ENCODE data around the gene NT5DC1.

Gene NT5DC1

GRCh38 chr6:116205281-116205680, 104.6 kb downstream of the NT5DC1 start:
- Histone ChIP-seq H3K9me3 (ENCODE audit: control insufficient read depth, insufficient read depth, low read length) (no peaks in the 10 kb centered on the region), H3K4me1 (ENCODE audit: control insufficient read depth, insufficient read depth, low read length) (no peaks in the 10 kb centered on the region), H3K9ac (ENCODE audit: low read depth, low read length) (no peak overlapping the region), H3K4me3 (ENCODE audit: low read depth, low read length) (no peak overlapping the region), H3K27me3 (ENCODE audit: control insufficient read depth, insufficient read depth, low read length) (no peaks in the 10 kb centered on the region), H3K36me3 (ENCODE audit: control insufficient read depth, insufficient read depth, low read length) (no peaks in the 10 kb centered on the region)

GRCh38 chr6:116206231-116206903, 105.7 kb downstream of the NT5DC1 start:
- no peaks in the 10 kb centered on the region for H3K27me3 ChIP-seq (ENCODE audit: control insufficient read depth, insufficient read depth, low read length)
- no peak overlapping the region for H3K4me3 ChIP-seq (ENCODE audit: low read depth, low read length)
- H3K9ac ChIP-seq (ENCODE audit: low read depth, low read length): no peak overlapping the region
- no peaks in the 10 kb centered on the region for H3K4me1 ChIP-seq (ENCODE audit: control insufficient read depth, insufficient read depth, low read length)
- H3K9me3 ChIP-seq (ENCODE audit: control insufficient read depth, insufficient read depth, low read length): no peaks in the 10 kb centered on the region
- H3K36me3 ChIP-seq (ENCODE audit: control insufficient read depth, insufficient read depth, low read length): no peaks in the 10 kb centered on the region

- H3K9me3 ChIP-seq (ENCODE audit: control insufficient read depth, insufficient read depth, low read length): no peaks in the 10 kb centered on the region
- H3K27me3 ChIP-seq (ENCODE audit: control insufficient read depth, insufficient read depth, low read length): no peaks in the 10 kb centered on the region
- no peak overlapping the region for H3K9ac ChIP-seq (ENCODE audit: low read depth, low read length)
- H3K4me3 ChIP-seq (ENCODE audit: low read depth, low read length): no peak overlapping the region
- no peaks in the 10 kb centered on the region for H3K4me1 ChIP-seq (ENCODE audit: control insufficient read depth, insufficient read depth, low read length)
- no peaks in the 10 kb centered on the region for H3K36me3 ChIP-seq (ENCODE audit: control insufficient read depth, insufficient read depth, low read length)
These were observed 107.6 kb downstream of the NT5DC1 start for GRCh38 chr6:116208056-116208785.

GRCh38 chr6:116210316-116210715, 109.7 kb downstream of the NT5DC1 start:
- no peaks in the 10 kb centered on the region for H3K36me3 ChIP-seq (ENCODE audit: control insufficient read depth, insufficient read depth, low read length)
- H3K27me3 ChIP-seq (ENCODE audit: control insufficient read depth, insufficient read depth, low read length): no peaks in the 10 kb centered on the region
- no peak overlapping the region for H3K4me3 ChIP-seq (ENCODE audit: low read depth, low read length)
- no peaks in the 10 kb centered on the region for H3K9me3 ChIP-seq (ENCODE audit: control insufficient read depth, insufficient read depth, low read length)
- H3K9ac ChIP-seq (ENCODE audit: low read depth, low read length): no peak overlapping the region
- H3K4me1 ChIP-seq (ENCODE audit: control insufficient read depth, insufficient read depth, low read length): no peaks in the 10 kb centered on the region

GRCh38 chr6:116210750-116211425, 110.2 kb downstream of the NT5DC1 start:
- no peak overlapping the region for H3K4me3 ChIP-seq (ENCODE audit: low read depth, low read length)
- no peak overlapping the region for H3K9ac ChIP-seq (ENCODE audit: low read depth, low read length)
- H3K4me1 ChIP-seq (ENCODE audit: control insufficient read depth, insufficient read depth, low read length): no peaks in the 10 kb centered on the region
- H3K36me3 ChIP-seq (ENCODE audit: control insufficient read depth, insufficient read depth, low read length): no peaks in the 10 kb centered on the region
- no peaks in the 10 kb centered on the region for H3K9me3 ChIP-seq (ENCODE audit: control insufficient read depth, insufficient read depth, low read length)
- H3K27me3 ChIP-seq (ENCODE audit: control insufficient read depth, insufficient read depth, low read length): no peaks in the 10 kb centered on the region

- Histone ChIP-seq H3K27me3 (ENCODE audit: control insufficient read depth, insufficient read depth, low read length) (no peaks in the 10 kb centered on the region), H3K36me3 (ENCODE audit: control insufficient read depth, insufficient read depth, low read length) (no peaks in the 10 kb centered on the region), H3K9ac (ENCODE audit: low read depth, low read length) (no peak overlapping the region), H3K4me3 (ENCODE audit: low read depth, low read length) (no peak overlapping the region), H3K4me1 (ENCODE audit: control insufficient read depth, insufficient read depth, low read length) (no peaks in the 10 kb centered on the region), H3K9me3 (ENCODE audit: control insufficient read depth, insufficient read depth, low read length) (no peaks in the 10 kb centered on the region)
These were observed 114.0 kb downstream of the NT5DC1 start for GRCh38 chr6:116214681-116215080.

GRCh38 chr6:116215414-116215813, 114.8 kb downstream of the NT5DC1 start:
- H3K9ac ChIP-seq (ENCODE audit: low read depth, low read length): no peak overlapping the region
- H3K27me3 ChIP-seq (ENCODE audit: control insufficient read depth, insufficient read depth, low read length): no peaks in the 10 kb centered on the region
- no peak overlapping the region for H3K4me3 ChIP-seq (ENCODE audit: low read depth, low read length)
- no peaks in the 10 kb centered on the region for H3K36me3 ChIP-seq (ENCODE audit: control insufficient read depth, insufficient read depth, low read length)
- no peaks in the 10 kb centered on the region for H3K9me3 ChIP-seq (ENCODE audit: control insufficient read depth, insufficient read depth, low read length)
- no peaks in the 10 kb centered on the region for H3K4me1 ChIP-seq (ENCODE audit: control insufficient read depth, insufficient read depth, low read length)

- Histone ChIP-seq H3K36me3 (ENCODE audit: control insufficient read depth, insufficient read depth, low read length) (no peaks in the 10 kb centered on the region), H3K9me3 (ENCODE audit: control insufficient read depth, insufficient read depth, low read length) (no peaks in the 10 kb centered on the region), H3K9ac (ENCODE audit: low read depth, low read length) (no peak overlapping the region), H3K4me3 (ENCODE audit: low read depth, low read length) (no peak overlapping the region), H3K4me1 (ENCODE audit: control insufficient read depth, insufficient read depth, low read length) (no peaks in the 10 kb centered on the region), H3K27me3 (ENCODE audit: control insufficient read depth, insufficient read depth, low read length) (no peaks in the 10 kb centered on the region)
These were observed 116.4 kb downstream of the NT5DC1 start for GRCh38 chr6:116217069-116217468.

GRCh38 chr6:116218172-116218633, 117.5 kb downstream of the NT5DC1 start:
- H3K9me3 ChIP-seq (ENCODE audit: control insufficient read depth, insufficient read depth, low read length): no peaks in the 10 kb centered on the region
- H3K27me3 ChIP-seq (ENCODE audit: control insufficient read depth, insufficient read depth, low read length): no peaks in the 10 kb centered on the region
- peaks cover 3% of the 10 kb centered on the region for H3K4me1 ChIP-seq (ENCODE audit: control insufficient read depth, insufficient read depth, low read length)
- H3K36me3 ChIP-seq (ENCODE audit: control insufficient read depth, insufficient read depth, low read length): no peaks in the 10 kb centered on the region
- no peak overlapping the region for H3K9ac ChIP-seq (ENCODE audit: low read depth, low read length)
- no peak overlapping the region for H3K4me3 ChIP-seq (ENCODE audit: low read depth, low read length)

- Histone ChIP-seq H3K4me3 (ENCODE audit: low read depth, low read length) (no peak overlapping the region), H3K36me3 (ENCODE audit: control insufficient read depth, insufficient read depth, low read length) (no peaks in the 10 kb centered on the region), H3K27me3 (ENCODE audit: control insufficient read depth, insufficient read depth, low read length) (no peaks in the 10 kb centered on the region), H3K9me3 (ENCODE audit: control insufficient read depth, insufficient read depth, low read length) (no peaks in the 10 kb centered on the region), H3K4me1 (ENCODE audit: control insufficient read depth, insufficient read depth, low read length) (peaks cover 5% of the 10 kb centered on the region), H3K9ac (ENCODE audit: low read depth, low read length) (no peak overlapping the region)
These were observed 118.2 kb downstream of the NT5DC1 start for GRCh38 chr6:116218866-116219265.

GRCh38 chr6:116221067-116221466, 120.4 kb downstream of the NT5DC1 start:
- H3K36me3 ChIP-seq (ENCODE audit: control insufficient read depth, insufficient read depth, low read length): no peaks in the 10 kb centered on the region
- no peaks in the 10 kb centered on the region for H3K9me3 ChIP-seq (ENCODE audit: control insufficient read depth, insufficient read depth, low read length)
- H3K4me1 ChIP-seq (ENCODE audit: control insufficient read depth, insufficient read depth, low read length): peaks cover 5% of the 10 kb centered on the region
- no peak overlapping the region for H3K9ac ChIP-seq (ENCODE audit: low read depth, low read length)
- H3K4me3 ChIP-seq (ENCODE audit: low read depth, low read length): no peak overlapping the region
- no peaks in the 10 kb centered on the region for H3K27me3 ChIP-seq (ENCODE audit: control insufficient read depth, insufficient read depth, low read length)

GRCh38 chr6:116221911-116222310, 121.3 kb downstream of the NT5DC1 start:
- H3K27me3 ChIP-seq (ENCODE audit: control insufficient read depth, insufficient read depth, low read length): no peaks in the 10 kb centered on the region
- no peak overlapping the region for H3K9ac ChIP-seq (ENCODE audit: low read depth, low read length)
- H3K36me3 ChIP-seq (ENCODE audit: control insufficient read depth, insufficient read depth, low read length): no peaks in the 10 kb centered on the region
- H3K9me3 ChIP-seq (ENCODE audit: control insufficient read depth, insufficient read depth, low read length): no peaks in the 10 kb centered on the region
- no peak overlapping the region for H3K4me3 ChIP-seq (ENCODE audit: low read depth, low read length)
- H3K4me1 ChIP-seq (ENCODE audit: control insufficient read depth, insufficient read depth, low read length): peaks cover 5% of the 10 kb centered on the region
